Small intestine (tissue), 7 donors: ENCODE data around the gene ABTB2. TPM values are rescaled to one million over a fixed set of nuclear protein-coding genes. Genes with fewer than 3 reads are reported as not detected.

Experiments used
- DNase-seq, 2 donors: peaks; one replicate each; pipeline versions ENCODE4 v3.0.0 to v3.0.0-alpha.2; 2013
- FAIRE-seq: peaks from 2 replicates; lab custom pipeline; 2012; peaks lifted over from hg19 to GRCh38; lab: Jason Lieb, UNC
- H3K27ac ChIP-seq, 3 donors: one replicate each; pipeline ENCODE4 v1.5.1; 2013; ENCODE audit warnings: low read length in 2 of 3, mild to moderate bottlenecking in 2 of 3, control low read depth in 1 of 3, inconsistent platforms in 1 of 3, low read depth in 1 of 3, moderate library complexity in 1 of 3
- H3K27me3 ChIP-seq, 3 donors: one replicate each; pipeline ENCODE4 v1.6.1; 2013; ENCODE audit warnings: low read length in 3 of 3, inconsistent platforms in 1 of 3; ENCODE audit not compliant: control insufficient read depth in 3 of 3, insufficient read depth in 3 of 3
- H3K36me3 ChIP-seq, 3 donors: one replicate each; pipeline ENCODE4 v1.6.1; 2013; ENCODE audit warnings: low read length in 3 of 3, inconsistent platforms in 1 of 3, low read depth in 1 of 3, mild to moderate bottlenecking in 1 of 3, moderate library complexity in 1 of 3; ENCODE audit not compliant: control insufficient read depth in 3 of 3, insufficient read depth in 2 of 3
- H3K4me1 ChIP-seq, 3 donors: one replicate each; pipeline ENCODE4 v1.6.1; 2013; ENCODE audit warnings: low read length in 2 of 3, inconsistent platforms in 1 of 3, low read depth in 1 of 3, mild to moderate bottlenecking in 1 of 3, moderate library complexity in 1 of 3; ENCODE audit not compliant: control insufficient read depth in 3 of 3, insufficient read depth in 2 of 3
- H3K4me3 ChIP-seq, 3 donors: one replicate each; pipeline ENCODE4 v1.5.1; 2013; ENCODE audit warnings: low read length in 3 of 3, control low read depth in 1 of 3, inconsistent platforms in 1 of 3, low read depth in 1 of 3, mild to moderate bottlenecking in 1 of 3, moderate library complexity in 1 of 3
- H3K9me3 ChIP-seq, 2 donors: one replicate each; pipeline ENCODE4 v1.6.1; 2013; ENCODE audit warnings: low read depth in 1 of 2, low read length in 1 of 2; ENCODE audit not compliant: control insufficient read depth in 2 of 2, insufficient read depth in 1 of 2
- WGBS, 3 donors: extraction: QIAGEN DNeasy Blood & Tissue Kit; methylation state at CpG; one replicate each; pipeline ENCODE4 v1.1.7; 2013; 5-methylcytosine and 5-hydroxymethylcytosine counted together
- polyA plus RNA-seq, 4 donors: library from polyadenylated mRNA; stranded (reverse) in 3 of 4; unstranded in 1 of 4; fragments of 200-250 nt in 3 of 4; fragments of 120-200 nt in 1 of 4; gene quantifications; one replicate each; pipeline versions ENCODE4 v1.2.1 to v1.2.3, GENCODE V29; 2013
- donor health status: healthy with polysubstance abuse.
- donor health status: control.
- donor health status: control.
- donor health status: Bipolar disorder and iron deficiency.
- donor health status: healthy.

The ABTB2 gene
- polyA plus RNA-seq, 4 donors: 0.64 to 25.1 (median 13.5) TPM

DNA sequence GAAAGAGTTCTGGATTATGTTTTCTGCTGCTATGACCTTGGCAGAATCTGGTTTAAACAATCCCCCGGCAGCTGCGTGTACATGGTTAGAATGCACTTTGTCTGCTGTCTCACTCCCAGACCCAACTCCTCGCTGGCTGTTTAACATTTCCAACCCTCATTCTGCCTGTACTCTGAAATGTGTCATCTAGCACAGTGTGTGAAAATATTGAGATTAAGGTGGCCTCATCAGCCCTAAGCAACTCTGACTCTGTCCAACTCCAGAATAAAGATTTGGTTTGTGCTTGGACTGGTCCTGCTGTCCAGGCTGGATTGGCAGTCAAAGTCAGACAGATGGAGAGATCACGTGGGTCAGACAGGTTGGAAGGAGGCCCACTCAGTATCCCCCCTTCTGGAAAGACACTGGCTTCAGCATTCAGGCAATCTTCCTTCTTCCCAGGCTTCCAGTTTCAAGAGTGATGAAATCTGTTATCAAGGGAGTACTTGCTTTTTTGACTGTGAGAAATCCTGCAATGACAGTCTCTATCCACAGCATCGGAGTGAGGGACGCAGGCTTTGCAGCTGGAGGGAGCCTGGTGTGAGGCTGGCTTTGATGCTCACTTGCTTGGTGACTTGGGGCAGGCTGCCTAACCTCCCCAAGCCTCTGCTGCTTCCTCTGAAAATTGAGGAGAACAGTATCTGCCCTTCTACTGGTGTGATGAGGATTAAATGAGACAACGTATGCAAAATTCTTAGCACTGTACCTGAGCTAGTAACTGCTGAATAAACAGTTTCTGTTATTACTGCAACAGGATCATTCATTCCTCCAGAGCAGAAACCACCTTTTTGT is 29.8 kb downstream of the ABTB2 start:
- DNase-seq: no peak
- no peak for FAIRE-seq

DNA sequence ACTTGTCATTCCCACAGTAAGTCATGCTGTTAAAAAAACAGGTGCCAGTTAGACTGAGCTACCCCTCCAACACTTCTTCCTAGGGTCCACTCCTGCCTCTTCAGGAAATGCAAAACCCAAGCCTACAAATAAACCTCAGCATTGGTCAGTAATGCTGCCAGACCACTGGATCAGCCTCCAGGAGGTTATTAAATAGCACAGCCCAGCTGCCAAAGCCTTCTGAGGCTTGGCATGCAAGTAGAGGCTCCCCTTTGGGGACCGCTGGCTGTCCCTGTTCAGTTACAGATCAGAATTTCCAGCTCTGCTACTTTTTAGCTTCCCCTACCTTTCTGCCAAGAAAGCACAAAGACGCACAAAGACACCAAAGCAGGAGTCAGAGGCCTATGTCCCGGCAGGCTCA is 33.3 kb downstream of the ABTB2 start:
- 85 to 97% (median 89%) methylated on average over 3 of the region's 3 CpGs for whole genome bisulfite sequencing, 3 donors
- peaks cover 0 to 6% (median 0%) of the 10 kb centered on the region in 3 donors for H3K27me3 ChIP-seq
- H3K9me3 ChIP-seq: no peaks in the 10 kb centered on the region
- FAIRE-seq (no peak), DNase-seq (no peak)
- no peak overlapping the region for H3K4me3 ChIP-seq
- H3K36me3 ChIP-seq: no peaks in the 10 kb centered on the region
- H3K27ac ChIP-seq: no peak overlapping the region
- H3K4me1 ChIP-seq: no peaks in the 10 kb centered on the region

More for the DNA sequence above, 29.8 kb downstream of the ABTB2 start:
- Histone ChIP-seq H3K27ac (no peak overlapping the region), H3K4me3 (no peak overlapping the region), H3K9me3 (no peaks in the 10 kb centered on the region), H3K27me3 (peaks cover 0 to 6% (median 0%) of the 10 kb centered on the region in 3 donors), H3K4me1 (peaks cover 0 to 7% (median 3%) of the 10 kb centered on the region in 3 donors), H3K36me3 (no peaks in the 10 kb centered on the region)
- WGBS, 3 donors: 66 to 87% (median 87%) methylated on average over 7 of the region's 7 CpGs

DNA sequence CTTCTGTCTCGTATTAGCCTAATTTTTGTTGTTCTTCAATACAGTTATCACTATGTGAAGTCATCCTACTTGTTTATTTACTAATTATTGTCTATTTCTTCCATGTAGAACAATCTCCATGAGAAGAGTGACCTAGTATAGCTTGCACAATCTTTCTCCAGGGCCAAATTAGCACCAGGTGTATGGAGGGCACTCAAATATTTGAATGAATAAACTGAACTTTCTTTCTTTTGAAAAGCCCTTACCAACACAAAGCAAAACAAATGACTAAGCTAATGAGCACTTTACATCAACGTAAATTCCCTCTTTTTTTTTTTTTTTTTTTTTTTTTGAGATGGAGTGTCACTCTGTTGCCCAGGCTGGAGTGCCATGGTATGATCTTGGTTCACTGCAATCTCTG is 34.2 kb downstream of the ABTB2 start:
- Histone ChIP-seq H3K4me3 (no peak overlapping the region), H3K27me3 (peaks cover 0 to 6% (median 0%) of the 10 kb centered on the region in 3 donors), H3K4me1 (peaks cover 0 to 8% (median 2%) of the 10 kb centered on the region in 3 donors), H3K27ac (no peak overlapping the region), H3K36me3 (no peaks in the 10 kb centered on the region), H3K9me3 (no peaks in the 10 kb centered on the region)
- WGBS, 3 donors: 64 to 80% (median 73%) methylated on average over 2 of the region's 2 CpGs
- FAIRE-seq (no peak), DNase-seq (no peak)

DNA sequence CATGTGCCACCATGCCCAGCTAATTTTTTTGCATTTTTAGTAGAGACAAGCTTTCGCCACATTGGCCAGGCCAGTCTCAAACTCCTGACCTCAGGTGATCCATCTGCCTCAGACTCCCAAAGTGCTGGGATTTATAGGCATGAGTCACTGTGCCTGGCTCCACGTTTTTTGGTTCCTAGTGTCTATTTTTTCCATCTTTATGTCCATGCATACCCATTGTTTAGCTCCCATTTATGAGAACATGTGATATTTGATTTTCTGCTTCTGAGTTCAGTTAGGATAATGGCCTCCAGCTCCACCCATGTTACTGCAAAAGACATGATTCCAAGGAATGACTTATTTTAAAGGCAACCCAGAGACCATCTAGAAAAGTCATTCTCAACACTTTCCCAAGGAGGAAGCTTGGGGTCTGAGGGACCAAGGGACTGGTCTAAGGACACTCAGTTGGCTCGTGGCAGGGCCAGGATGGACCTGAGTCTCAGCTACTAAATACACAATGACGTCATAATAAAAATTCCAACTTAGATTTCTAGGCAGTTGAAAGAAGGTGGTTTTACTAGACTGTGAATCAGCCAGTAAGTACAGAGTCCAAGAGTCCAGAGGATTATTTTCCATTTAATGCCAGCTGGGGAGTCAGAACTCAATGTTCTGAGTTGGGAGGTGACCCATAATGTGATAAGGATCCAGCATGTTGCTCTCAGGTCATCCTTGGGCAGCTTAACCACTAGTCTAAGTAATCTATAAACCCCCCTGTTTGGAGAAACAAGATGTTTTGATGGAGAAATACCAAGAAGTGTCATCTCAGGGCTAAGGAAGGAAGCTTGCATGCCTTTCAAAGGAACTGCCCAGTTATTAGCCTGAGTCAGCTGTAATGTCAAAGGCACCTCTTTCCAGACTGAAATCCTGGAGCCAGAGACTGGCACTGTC is 39.4 kb downstream of the ABTB2 start:
- no peaks in the 10 kb centered on the region for H3K36me3 ChIP-seq
- no peaks in the 10 kb centered on the region for H3K27me3 ChIP-seq
- 28 to 68% (median 47%) methylated on average over 4 of the region's 4 CpGs for WGBS, 3 donors
- H3K9me3 ChIP-seq: no peaks in the 10 kb centered on the region
- H3K27ac ChIP-seq: peak overlapping the region; percentile 64 to 83 (median 82)
- DNase-seq (peak; percentile 83 to 98), FAIRE-seq (no peak)
- no peak overlapping the region for H3K4me3 ChIP-seq
- peaks cover 0 to 13% (median 11%) of the 10 kb centered on the region in 3 donors for H3K4me1 ChIP-seq

DNA sequence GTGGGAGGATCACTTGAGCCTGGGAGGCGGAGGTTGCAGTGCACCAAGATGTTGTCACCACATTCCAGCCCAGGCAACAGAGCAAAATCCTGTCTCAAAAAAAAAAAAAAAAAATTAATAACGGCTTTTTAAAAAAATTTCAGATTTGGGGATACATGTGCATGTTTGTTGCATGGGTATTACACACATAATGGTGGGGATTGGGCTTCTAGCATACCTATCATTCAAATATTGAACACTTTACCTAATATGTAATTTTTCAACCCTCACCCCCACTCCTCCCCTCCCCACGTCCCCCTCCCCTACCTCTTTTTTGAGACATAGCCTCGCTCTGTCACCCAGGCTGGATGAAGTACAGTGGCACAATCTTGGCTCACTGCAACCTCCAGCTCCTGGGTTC is 40.1 kb downstream of the ABTB2 start:
- no peak for DNase-seq
- Histone ChIP-seq H3K9me3 (no peaks in the 10 kb centered on the region), H3K27ac (peak overlapping the region in 2 of 3 donors; percentile 74 to 82), H3K4me3 (no peak overlapping the region), H3K27me3 (no peaks in the 10 kb centered on the region), H3K36me3 (no peaks in the 10 kb centered on the region), H3K4me1 (peaks cover 0 to 13% (median 11%) of the 10 kb centered on the region in 3 donors)
- 71 to 88% (median 87%) methylated on average over 4 of the region's 4 CpGs for WGBS, 3 donors
- FAIRE-seq: no peak

DNA sequence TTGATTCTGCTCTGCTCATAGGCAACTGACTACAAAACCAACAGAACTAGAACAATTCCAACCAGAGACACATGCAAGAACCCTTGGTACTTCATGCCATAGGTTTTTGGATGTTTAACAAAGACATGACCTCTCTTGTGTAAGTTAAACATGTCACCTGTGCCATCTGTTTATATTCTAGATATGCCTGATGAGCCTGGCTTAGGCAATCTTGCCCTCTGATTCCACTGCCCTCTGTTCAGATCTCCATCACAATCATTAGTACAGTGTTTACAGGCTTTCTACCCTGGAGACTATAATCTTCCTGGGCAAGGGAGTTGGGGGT is 40.8 kb downstream of the ABTB2 start:
- no peak for FAIRE-seq
- Histone ChIP-seq H3K27me3 (no peaks in the 10 kb centered on the region), H3K9me3 (no peaks in the 10 kb centered on the region), H3K4me3 (no peak overlapping the region), H3K27ac (no peak overlapping the region), H3K36me3 (no peaks in the 10 kb centered on the region), H3K4me1 (peaks cover 0 to 13% (median 11%) of the 10 kb centered on the region in 3 donors)
- peak in 1 of 2 donors; percentile 25 for DNase-seq

DNA sequence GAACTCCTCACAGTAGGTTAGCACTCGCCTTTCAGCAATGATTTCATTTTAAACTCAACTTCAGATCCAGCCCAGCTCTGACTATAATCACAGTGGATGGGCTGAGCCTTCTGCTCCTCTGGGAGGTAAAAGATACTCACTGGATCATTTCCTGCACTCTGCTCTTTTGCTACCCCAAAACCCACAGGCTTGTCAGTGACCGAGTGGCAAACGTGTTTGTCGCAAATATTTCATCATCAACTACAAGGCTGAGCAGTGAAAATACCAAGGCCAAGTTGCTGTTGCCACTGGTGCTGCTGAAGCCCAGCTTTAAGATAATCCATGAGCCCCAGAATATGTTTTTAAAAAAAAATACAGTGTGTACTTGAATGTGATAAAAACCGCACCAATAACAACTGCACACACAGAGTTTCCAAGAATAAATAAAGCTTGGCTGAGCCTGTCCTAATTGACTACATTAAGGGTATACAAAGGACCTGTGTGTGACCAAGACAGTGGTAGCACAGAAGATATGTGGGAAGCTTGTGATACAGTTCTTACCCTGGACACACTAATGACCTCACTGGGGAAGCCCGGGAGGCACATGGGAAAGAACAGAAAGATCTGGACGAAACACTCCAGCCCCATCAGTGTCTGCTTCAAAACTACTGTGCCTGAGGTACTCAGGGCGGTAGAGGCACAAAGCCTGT is 41.3 kb downstream of the ABTB2 start:
- no peak for FAIRE-seq
- 71 to 90% (median 73%) methylated on average over 8 of the region's 8 CpGs for WGBS, 3 donors
- no peaks in the 10 kb centered on the region for H3K27me3 ChIP-seq

DNA sequence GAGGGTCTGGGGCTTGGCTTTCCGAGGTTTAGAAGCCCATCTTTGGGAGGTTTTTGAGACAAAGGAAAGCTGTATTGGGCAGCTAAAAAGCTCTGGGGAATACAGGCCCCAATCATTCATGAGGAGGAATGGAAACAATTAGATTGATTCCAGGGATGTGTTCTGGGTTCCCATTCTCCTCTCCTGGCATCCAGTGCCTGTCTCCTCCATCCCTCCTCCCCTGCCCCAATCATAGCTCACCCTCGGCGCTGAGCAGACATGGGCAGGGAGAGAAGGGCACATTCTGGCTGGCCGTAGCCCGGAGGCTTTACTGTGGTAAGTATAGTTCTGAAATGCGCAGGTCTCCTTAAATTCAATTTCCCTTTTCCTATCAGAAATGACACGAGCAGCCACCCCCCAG is 42.4 kb downstream of the ABTB2 start:
- no peak for FAIRE-seq
- Histone ChIP-seq H3K4me3 (no peak overlapping the region), H3K36me3 (no peaks in the 10 kb centered on the region), H3K27me3 (no peaks in the 10 kb centered on the region), H3K9me3 (no peaks in the 10 kb centered on the region), H3K4me1 (peaks cover 0 to 13% (median 11%) of the 10 kb centered on the region in 3 donors), H3K27ac (no peak overlapping the region)
- WGBS, 3 donors: 87 to 97% (median 90%) methylated on average over 5 to 7 of the region's 7 CpGs
- no peak for DNase-seq

More for the DNA sequence above, 41.3 kb downstream of the ABTB2 start:
- H3K9me3 ChIP-seq: no peaks in the 10 kb centered on the region
- no peaks in the 10 kb centered on the region for H3K36me3 ChIP-seq
- DNase-seq: no peak
- peaks cover 0 to 13% (median 11%) of the 10 kb centered on the region in 3 donors for H3K4me1 ChIP-seq
- H3K27ac ChIP-seq: no peak overlapping the region
- H3K4me3 ChIP-seq: no peak overlapping the region
